OCI-LY3 (cell line): ENCODE results near the gene COL16A1.

Experiments
- H2AFZ ChIP-seq: fragments of 200-600, 300-600 bp; shearing (Covaris generic); 2 replicates; pipeline ENCODE4 v1.6.0; 2014; ENCODE audit warnings: antibody characterized with exemption, low read depth, low read length
- H3K27ac ChIP-seq: fragments of 200-600, 300-600 bp; sonication (generic); 2 replicates; pipeline ENCODE4 v1.5.1; 2014; ENCODE audit warnings: mild to moderate bottlenecking, low read length, moderate library complexity, mixed read lengths
- H3K27me3 ChIP-seq: fragments of 200-600, 300-600 bp; sonication (generic); 2 replicates; pipeline ENCODE4 v1.6.1; 2014; ENCODE audit warnings: low read depth, low read length, mixed read lengths
- H3K36me3 ChIP-seq: fragments of 200-600, 300-600 bp; sonication (generic); replicated peaks from 2 replicates; pipeline ENCODE3; 2014; ENCODE audit warnings: low read depth, low read length, mixed read lengths
- H3K4me1 ChIP-seq: fragments of 300-600, 200-600 bp; sonication (generic); 2 replicates; pipeline ENCODE4 v1.6.1; 2014; ENCODE audit warnings: low read length, mixed read lengths
- H3K4me2 ChIP-seq: fragments of 200-600, 300-600 bp; sonication (generic); 2 replicates; pipeline ENCODE4 v1.6.1; 2014; ENCODE audit warnings: low read length, mixed read lengths
- H3K4me3 ChIP-seq: fragments of 300-600, 200-600 bp; sonication (generic); 2 replicates; pipeline ENCODE4 v1.5.1; 2014; ENCODE audit warnings: antibody characterized with exemption, mild to moderate bottlenecking, low read length, moderate library complexity
- H3K79me2 ChIP-seq: fragments of 300-600, 200-600 bp; shearing (Covaris generic); 2 replicates; pipeline ENCODE4 v1.6.1; 2014; ENCODE audit warnings: mild to moderate bottlenecking, low read length, mixed read lengths
- H3K9ac ChIP-seq: fragments of 300-600, 200-600 bp; shearing (Covaris generic); 2 replicates; pipeline ENCODE4 v1.6.0; 2014; ENCODE audit warnings: mild to moderate bottlenecking, low read length, moderate library complexity
- H3K9me3 ChIP-seq: fragments of 200-600, 300-600 bp; shearing (Covaris generic); 2 replicates; pipeline ENCODE4 v1.6.1; 2014; ENCODE audit warnings: low read length, mixed read lengths; ENCODE audit not compliant: insufficient read depth
- H4K20me1 ChIP-seq: fragments of 200-600, 300-600 bp; sonication (generic); 2 replicates; pipeline ENCODE4 v1.6.1; 2016; ENCODE audit warnings: low read length, mixed read lengths; ENCODE audit not compliant: insufficient read depth
- EZH2phosphoT487 ChIP-seq: fragments of 200-600 bp; shearing (Covaris generic); IDR thresholded peaks from 2 replicates; pipeline ENCODE4 v1.6.1; 2018; ENCODE audit warnings: antibody characterized with exemption, mixed run types, low read depth
- TF ChIP-seq, protein P1 (sequence below): fragments of 200-600, 300-600 bp; sonication (generic); IDR thresholded peaks from 2 replicates; pipeline ENCODE4 v1.5.1; 2014; ENCODE audit warnings: antibody characterized with exemption, low read length, low read depth

COL16A1 gene

DNA sequence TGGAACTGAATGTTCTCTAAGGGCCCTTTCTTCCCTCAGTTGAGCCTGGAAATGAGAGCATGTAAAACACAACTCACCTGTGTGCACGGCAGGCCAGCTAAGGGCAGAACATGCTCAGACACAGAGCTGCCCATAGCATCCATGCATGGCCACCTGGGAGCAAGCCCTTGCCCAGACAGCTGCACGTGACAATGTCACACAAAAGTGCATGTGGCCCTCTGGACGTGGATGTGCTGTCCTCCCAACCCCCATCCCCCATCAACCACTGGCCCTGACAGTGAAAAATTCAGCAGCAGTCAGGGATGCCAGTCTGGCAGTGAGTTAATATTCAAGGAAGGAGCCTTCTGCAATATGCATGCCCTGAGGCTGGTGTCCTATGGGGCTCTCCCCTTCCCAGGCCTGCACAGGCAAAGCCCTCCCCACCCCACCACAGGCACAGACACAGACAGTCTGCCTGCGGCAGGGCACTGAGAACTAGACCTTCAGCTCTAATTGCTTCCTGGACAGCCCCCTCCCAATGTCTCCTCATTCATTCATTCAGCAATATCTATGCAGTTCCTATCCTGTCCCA is 14.6 kb upstream of the COL16A1 start:
- no peak overlapping the region for H3K9ac ChIP-seq
- H3K79me2 ChIP-seq = no peaks in the 10 kb centered on the region
- H4K20me1 ChIP-seq = no peaks in the 10 kb centered on the region
- H3K9me3 ChIP-seq = no peaks in the 10 kb centered on the region
- no peak overlapping the region for H3K4me3 ChIP-seq
- no peak overlapping the region for H3K27ac ChIP-seq
- no peaks in the 10 kb centered on the region for H3K36me3 ChIP-seq
- no peak overlapping the region for H3K4me2 ChIP-seq
- no peaks in the 10 kb centered on the region for H3K27me3 ChIP-seq
- TF ChIP-seq, protein P1, sequence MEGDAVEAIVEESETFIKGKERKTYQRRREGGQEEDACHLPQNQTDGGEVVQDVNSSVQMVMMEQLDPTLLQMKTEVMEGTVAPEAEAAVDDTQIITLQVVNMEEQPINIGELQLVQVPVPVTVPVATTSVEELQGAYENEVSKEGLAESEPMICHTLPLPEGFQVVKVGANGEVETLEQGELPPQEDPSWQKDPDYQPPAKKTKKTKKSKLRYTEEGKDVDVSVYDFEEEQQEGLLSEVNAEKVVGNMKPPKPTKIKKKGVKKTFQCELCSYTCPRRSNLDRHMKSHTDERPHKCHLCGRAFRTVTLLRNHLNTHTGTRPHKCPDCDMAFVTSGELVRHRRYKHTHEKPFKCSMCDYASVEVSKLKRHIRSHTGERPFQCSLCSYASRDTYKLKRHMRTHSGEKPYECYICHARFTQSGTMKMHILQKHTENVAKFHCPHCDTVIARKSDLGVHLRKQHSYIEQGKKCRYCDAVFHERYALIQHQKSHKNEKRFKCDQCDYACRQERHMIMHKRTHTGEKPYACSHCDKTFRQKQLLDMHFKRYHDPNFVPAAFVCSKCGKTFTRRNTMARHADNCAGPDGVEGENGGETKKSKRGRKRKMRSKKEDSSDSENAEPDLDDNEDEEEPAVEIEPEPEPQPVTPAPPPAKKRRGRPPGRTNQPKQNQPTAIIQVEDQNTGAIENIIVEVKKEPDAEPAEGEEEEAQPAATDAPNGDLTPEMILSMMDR = no peak
- no peak for TF ChIP-seq EZH2phosphoT487
- H2AFZ ChIP-seq = no peak overlapping the region
- H3K4me1 ChIP-seq = peaks cover 14% of the 10 kb centered on the region

DNA sequence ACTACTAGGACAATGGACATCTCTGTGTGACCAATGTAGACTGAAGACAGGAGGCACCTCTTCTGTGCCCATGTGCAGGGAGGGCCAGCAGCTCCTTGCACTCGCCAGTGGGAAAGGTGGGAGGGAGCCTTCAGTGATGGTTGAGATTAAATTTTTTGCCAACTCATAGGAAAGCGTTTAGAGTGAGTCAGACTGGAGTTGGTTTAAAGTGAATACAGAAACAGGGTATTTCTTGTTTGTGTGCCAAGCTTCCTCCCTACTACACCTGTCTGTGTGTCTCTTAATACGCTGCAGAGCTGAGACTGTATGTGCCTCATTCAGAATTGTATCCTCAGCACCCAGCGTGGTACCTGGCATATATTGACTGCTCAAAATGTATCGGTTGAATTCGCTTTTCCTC is 13.5 kb upstream of the COL16A1 start:
- H3K4me3 ChIP-seq = no peak overlapping the region
- no peaks in the 10 kb centered on the region for H3K9me3 ChIP-seq
- no peaks in the 10 kb centered on the region for H3K79me2 ChIP-seq
- no peak overlapping the region for H3K9ac ChIP-seq
- H2AFZ ChIP-seq = no peak overlapping the region
- no peak overlapping the region for H3K27ac ChIP-seq
- H4K20me1 ChIP-seq = no peaks in the 10 kb centered on the region
- TF ChIP-seq, protein P1 = no peak
- no peak for TF ChIP-seq EZH2phosphoT487
- H3K4me2 ChIP-seq = no peak overlapping the region
- H3K36me3 ChIP-seq = no peaks in the 10 kb centered on the region
- peaks cover 25% of the 10 kb centered on the region for H3K4me1 ChIP-seq
- no peaks in the 10 kb centered on the region for H3K27me3 ChIP-seq

DNA sequence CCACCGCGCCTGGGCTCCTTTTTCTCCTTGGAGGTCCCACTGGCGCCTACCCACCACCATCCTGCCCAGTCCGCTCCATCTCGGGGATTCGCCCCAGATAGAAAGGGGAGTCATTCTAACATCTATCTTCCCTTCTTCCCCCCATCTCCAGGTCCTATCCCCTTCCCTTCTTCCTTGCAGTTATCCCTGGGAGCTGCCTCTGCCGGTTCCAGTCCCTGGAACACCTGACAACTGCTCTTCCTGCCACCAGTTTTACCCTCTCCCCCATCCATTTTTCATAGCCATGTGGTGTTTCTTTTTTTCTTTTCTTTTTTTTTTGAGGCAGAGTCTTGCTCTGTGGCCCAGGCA is 12.0 kb upstream of the COL16A1 start:
- no peaks in the 10 kb centered on the region for H3K36me3 ChIP-seq
- H3K4me3 ChIP-seq = no peak overlapping the region
- no peaks in the 10 kb centered on the region for H4K20me1 ChIP-seq
- no peaks in the 10 kb centered on the region for H3K79me2 ChIP-seq
- H3K9me3 ChIP-seq = no peaks in the 10 kb centered on the region
- no peaks in the 10 kb centered on the region for H3K27me3 ChIP-seq
- H3K9ac ChIP-seq = no peak overlapping the region
- no peak overlapping the region for H2AFZ ChIP-seq
- H3K4me1 ChIP-seq = peaks cover 39% of the 10 kb centered on the region
- no peak overlapping the region for H3K4me2 ChIP-seq
- TF ChIP-seq EZH2phosphoT487 = no peak
- TF ChIP-seq, protein P1 = no peak
- H3K27ac ChIP-seq = no peak overlapping the region

DNA sequence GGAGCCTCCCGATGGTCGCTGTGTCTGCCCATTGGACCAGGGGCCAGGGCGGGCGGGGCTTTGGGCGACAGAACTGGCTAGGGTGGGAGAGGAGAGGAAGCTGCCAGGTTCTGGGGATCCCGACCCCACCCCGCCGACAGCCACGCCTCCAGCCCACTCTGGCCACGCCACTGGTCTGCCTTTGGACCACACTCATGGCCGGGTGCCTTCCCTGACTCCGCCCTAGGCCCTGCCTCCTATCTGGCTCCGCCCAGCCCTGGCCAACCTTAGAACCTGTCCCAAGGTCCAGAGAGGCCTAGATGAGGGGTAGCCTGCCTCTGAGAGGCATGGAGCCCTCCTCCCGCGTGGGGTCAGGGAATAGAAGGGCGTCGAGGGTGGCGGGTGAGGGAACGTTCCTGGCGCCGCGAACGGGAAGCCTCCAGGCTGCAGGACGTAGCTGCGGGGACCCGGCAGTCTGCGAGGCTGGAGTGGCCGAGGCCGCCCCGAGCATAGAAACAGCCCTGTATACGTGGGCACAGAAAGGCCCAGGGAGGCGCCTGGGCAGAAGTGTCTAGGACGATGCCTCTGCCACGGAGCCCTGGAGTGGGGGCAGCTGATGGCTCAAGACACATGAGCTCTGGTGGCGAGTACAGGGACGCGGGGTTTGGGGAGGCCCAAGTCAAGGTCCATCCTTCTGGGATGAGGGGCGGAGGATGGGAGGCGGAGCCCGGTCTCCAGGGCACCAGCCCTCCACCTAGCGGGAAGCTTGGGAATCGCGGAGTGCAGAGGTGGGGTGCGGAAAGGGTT is 11.5 kb upstream of the COL16A1 start:
- H3K79me2 ChIP-seq = no peaks in the 10 kb centered on the region
- H3K36me3 ChIP-seq = no peaks in the 10 kb centered on the region
- no peak overlapping the region for H3K4me3 ChIP-seq
- TF ChIP-seq, protein P1 = no peak
- no peak for TF ChIP-seq EZH2phosphoT487
- no peak overlapping the region for H3K27ac ChIP-seq
- no peaks in the 10 kb centered on the region for H4K20me1 ChIP-seq
- no peak overlapping the region for H3K9ac ChIP-seq
- peak overlapping the region; percentile 62; the same call in 1 of the 2 replicates for H3K4me2 ChIP-seq
- peaks cover 43% of the 10 kb centered on the region for H3K4me1 ChIP-seq
- no peaks in the 10 kb centered on the region for H3K9me3 ChIP-seq
- no peaks in the 10 kb centered on the region for H3K27me3 ChIP-seq
- no peak overlapping the region for H2AFZ ChIP-seq
